GM10248 (cell line): ENCODE measurements around the gene SOD2.
A peak's percentile ranks its signal among the peaks of the same experiment; 100 is the strongest.
"Not testable (repeated sequence)": the region's sequence is repeated elsewhere in the genome, so short reads cannot be mapped to it uniquely, and the experiment has no call there.

Experiments
- CTCF ChIA-PET: fragments of 300-600 bp; sonication (Branson Sonifier 250); formaldehyde crosslinking; extraction: SDS; loops from one replicate; lab custom pipeline; 2021; ENCODE audit warnings: antibody characterized with exemption; lab: Yijun Ruan, JAX
- POLR2A ChIA-PET: fragments of 350-650 bp; sonication (Branson Sonifier 250); formaldehyde crosslinking; extraction: SDS; loops from one replicate; lab custom pipeline; 2020; ENCODE audit warnings: antibody characterized with exemption; lab: Yijun Ruan, JAX
- DNase-seq: peaks from one replicate; pipeline ENCODE4 v3.0.0; 2012; ENCODE audit errors: extremely low spot score
- CTCF ChIP-seq: IDR thresholded peaks from 2 replicates; pipeline ENCODE4 v1.5.1; 2012; ENCODE audit warnings: mild to moderate bottlenecking, low read depth; ENCODE audit errors: extremely low read depth, missing control alignments, control extremely low read depth

The SOD2 gene

GRCh38 chr6:159693128-159693893 is at the start of gene SOD2:
Gene SOD2 (minus strand): TSS chr6:159693241. CDS start chr6:159693167, 74 bp downstream.
- CTCF ChIA-PET: interaction anchor here (1.0 to 1.8 kb wide), 3 partner anchors 10 to 159 kb away, joined by 3 to 11 read pairs (median 4); no protein-coding TSS in a partner anchor
- POLR2A ChIA-PET: no interaction called here
- peak; percentile 90 for DNase-seq
- no peak for TF ChIP-seq CTCF

- CTCF ChIA-PET: no interaction called here
- POLR2A ChIA-PET: no interaction called here
These were observed 49.1 kb upstream of the SOD2 start for GRCh38 chr6:159742165-159742564.

GRCh38 chr6:159739341-159739740 is 46.3 kb upstream of the SOD2 start:
- ChIA-PET POLR2A (no interaction called here), CTCF (interaction anchor here (0.6 kb wide), 1 partner anchor 24 kb away, joined by 3 read pairs; no protein-coding TSS in a partner anchor)
- no peak for DNase-seq
- no peak for TF ChIP-seq CTCF

More at GRCh38 chr6:159742165-159742564, 49.1 kb upstream of the SOD2 start:
- TF ChIP-seq CTCF: no peak
- no peak for DNase-seq

- ChIA-PET CTCF (interaction anchor here (1.6 to 2.5 kb wide), 3 partner anchors 15 to 24 kb away, joined by 5 to 9 read pairs (median 5); partner anchors contain the start of gene ACAT2), POLR2A (interaction anchor here (1.9 kb wide), 1 partner anchor 10 kb away, joined by 4 read pairs; the partner anchor contains the start of gene WTAP)
- DNase-seq: no peak
- no peak for TF ChIP-seq CTCF
These were observed 43.9 kb upstream of the SOD2 start for GRCh38 chr6:159736908-159737307.

GRCh38 chr6:159733395-159733794 is 40.4 kb upstream of the SOD2 start:
- POLR2A ChIA-PET, DNase-seq: not testable (repeated sequence)
- CTCF ChIA-PET: interaction anchor here (1.1 to 1.7 kb wide), 3 partner anchors 10 to 57 kb away, joined by 3 to 6 read pairs (median 3); partner anchors contain the start of gene MRPL18

GRCh38 chr6:159732550-159732949 is 39.5 kb upstream of the SOD2 start:
- CTCF ChIA-PET: interaction anchor here (0.8 to 1.7 kb wide), 6 partner anchors 9 to 120 kb away, joined by 3 to 6 read pairs (median 4); partner anchors contain the start of gene MRPL18
- POLR2A ChIA-PET: interaction anchor here (1.1 kb wide), 1 partner anchor 58 kb away, joined by 3 read pairs; the partner anchor contains the start of gene MRPL18
- DNase-seq: not testable (repeated sequence)

GRCh38 chr6:159730332-159730676 is 37.3 kb upstream of the SOD2 start:
- TF ChIP-seq CTCF: no peak
- CTCF ChIA-PET: interaction anchor here (1.2 to 2.7 kb wide), 3 partner anchors 8 to 58 kb away, joined by 3 to 22 read pairs (median 5); no protein-coding TSS in a partner anchor

More at GRCh38 chr6:159730332-159730676, 37.3 kb upstream of the SOD2 start:
- DNase-seq: no peak
- POLR2A ChIA-PET: interaction anchor here (1.5 kb wide), 1 partner anchor 59 kb away, joined by 4 read pairs; the partner anchor contains the start of gene TCP1
